Hepatocyte (in vitro differentiated cells): ENCODE measurements around the gene CGB5. TPM values are rescaled to one million over a fixed set of nuclear protein-coding genes. Genes with fewer than 3 reads are reported as not detected.

Experiments used
- DNase-seq: peaks from one replicate; pipeline ENCODE4 v3.0.0-alpha.2; 2016; ENCODE audit warnings: low spot score
- H2AFZ ChIP-seq: fragments of 200-600 bp; sonication (generic); 2 replicates; pipeline ENCODE4 v1.6.0; 2016; ENCODE audit warnings: antibody characterized with exemption, mild to moderate bottlenecking
- H3K27ac ChIP-seq: fragments of 200-600 bp; sonication (generic); 2 replicates; pipeline ENCODE4 v1.5.1; 2016; ENCODE audit warnings: mild to moderate bottlenecking
- H3K27me3 ChIP-seq: fragments of 200-600 bp; sonication (generic); 2 replicates; pipeline ENCODE4 v1.6.1; 2016
- H3K36me3 ChIP-seq: fragments of 200-600 bp; sonication (generic); replicated peaks from 2 replicates; pipeline ENCODE4 v1.5.1; 2016; ENCODE audit warnings: low read depth; ENCODE audit not compliant: insufficient read depth
- H3K4me1 ChIP-seq: fragments of 200-600 bp; sonication (generic); 2 replicates; pipeline ENCODE4 v1.5.1; 2016; ENCODE audit warnings: mild to moderate bottlenecking, moderate library complexity; ENCODE audit not compliant: insufficient read depth
- H3K4me2 ChIP-seq: fragments of 200-600 bp; sonication (generic); 2 replicates; pipeline ENCODE4 v1.6.0; 2016
- H3K4me3 ChIP-seq: fragments of 200-600 bp; sonication (generic); 2 replicates; pipeline ENCODE4 v1.5.1; 2016; ENCODE audit warnings: mild to moderate bottlenecking
- H3K79me2 ChIP-seq: fragments of 200-600 bp; sonication (generic); 2 replicates; pipeline ENCODE4 v1.6.0; 2017; ENCODE audit warnings: mild to moderate bottlenecking
- H3K9me2 ChIP-seq: fragments of 200-600 bp; sonication (generic); replicated peaks from 2 replicates; pipeline ENCODE4 v1.6.0; 2017; ENCODE audit warnings: mild to moderate bottlenecking; ENCODE audit not compliant: insufficient read depth
- H3K9me3 ChIP-seq: fragments of 200-600 bp; sonication (generic); 2 replicates; pipeline ENCODE4 v1.5.1; 2016; ENCODE audit warnings: low read depth, mild to moderate bottlenecking
- H4K20me1 ChIP-seq: fragments of 200-600 bp; sonication (generic); 2 replicates; pipeline ENCODE4 v1.6.0; 2016; ENCODE audit warnings: mild to moderate bottlenecking; ENCODE audit not compliant: insufficient read depth, poor library complexity, severe bottlenecking
- EZH2 ChIP-seq: fragments of 200-600 bp; sonication (generic); IDR thresholded peaks from 2 replicates; pipeline ENCODE4 v1.6.1; 2016; ENCODE audit warnings: antibody characterized with exemption, mild to moderate bottlenecking, borderline replicate concordance
- EZH2phosphoT487 ChIP-seq: fragments of 200-600 bp; sonication (generic); IDR thresholded peaks from one replicate; pipeline ENCODE4 v1.6.1; 2018; ENCODE audit warnings: antibody characterized with exemption, mild to moderate bottlenecking, low read depth, moderate library complexity; ENCODE audit not compliant: unreplicated experiment, severe bottlenecking
- WGBS: methylation state at CpG from one replicate; pipeline ENCODE4 v1.1.6; 2016; ENCODE audit warnings: low lambda C conversion rate; ENCODE audit errors: missing lambda C conversion rate; 5-methylcytosine and 5-hydroxymethylcytosine counted together
- polyA plus RNA-seq: library from polyadenylated mRNA; unstranded; fragments of >200 nt; fragmentation: Nextera tagmentation; extraction: Ambion mirVana; gene quantifications from 2 replicates; pipeline ENCODE4 v1.2.1, GENCODE V29; 2016
- total RNA-seq: library from RNA; depleted of rRNA; stranded (reverse); fragments of >200 nt; gene quantifications from 2 replicates; pipeline ENCODE4 v1.2.3, GENCODE V29; 2014
- TF ChIP-seq, protein P1 (sequence below): fragments of 200-600 bp; sonication (generic); IDR thresholded peaks from 2 replicates; pipeline ENCODE4 v1.5.1; 2016; ENCODE audit warnings: antibody characterized with exemption, mild to moderate bottlenecking; ENCODE audit not compliant: poor library complexity

The CGB5 gene
- total and polyA plus RNA-seq, 2 experiments from 2014 or later: 0.22 to 1.9 TPM

DNA sequence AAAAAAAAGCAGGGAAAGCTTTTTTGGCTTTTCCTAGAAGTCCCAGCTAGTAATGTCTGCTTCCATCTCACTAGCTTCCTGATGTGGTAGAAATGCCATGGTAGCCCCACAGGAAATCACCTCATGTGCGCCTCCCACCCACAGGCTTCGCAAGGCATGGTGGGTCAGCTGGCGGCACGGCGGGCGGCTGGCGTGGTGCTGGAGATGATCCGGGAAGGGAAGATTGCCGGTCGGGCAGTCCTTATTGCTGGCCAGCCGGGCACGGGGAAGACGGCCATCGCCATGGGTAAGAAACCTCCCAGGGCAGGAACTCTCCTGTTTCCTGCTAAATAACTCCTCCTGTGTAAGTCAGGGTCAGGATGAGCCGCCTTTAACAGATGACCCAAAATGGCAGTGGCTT, 39.5 kb upstream of the CGB5 start:
- no peaks in the 10 kb centered on the region for H3K9me3 ChIP-seq
- H3K9me2 ChIP-seq: no peaks in the 10 kb centered on the region
- no peak overlapping the region for H2AFZ ChIP-seq
- no peaks in the 10 kb centered on the region for H3K36me3 ChIP-seq
- WGBS: 99% methylated on average over 15 of the region's 15 CpGs
- H3K27ac ChIP-seq: no peak overlapping the region
- TF ChIP-seq, protein P1, sequence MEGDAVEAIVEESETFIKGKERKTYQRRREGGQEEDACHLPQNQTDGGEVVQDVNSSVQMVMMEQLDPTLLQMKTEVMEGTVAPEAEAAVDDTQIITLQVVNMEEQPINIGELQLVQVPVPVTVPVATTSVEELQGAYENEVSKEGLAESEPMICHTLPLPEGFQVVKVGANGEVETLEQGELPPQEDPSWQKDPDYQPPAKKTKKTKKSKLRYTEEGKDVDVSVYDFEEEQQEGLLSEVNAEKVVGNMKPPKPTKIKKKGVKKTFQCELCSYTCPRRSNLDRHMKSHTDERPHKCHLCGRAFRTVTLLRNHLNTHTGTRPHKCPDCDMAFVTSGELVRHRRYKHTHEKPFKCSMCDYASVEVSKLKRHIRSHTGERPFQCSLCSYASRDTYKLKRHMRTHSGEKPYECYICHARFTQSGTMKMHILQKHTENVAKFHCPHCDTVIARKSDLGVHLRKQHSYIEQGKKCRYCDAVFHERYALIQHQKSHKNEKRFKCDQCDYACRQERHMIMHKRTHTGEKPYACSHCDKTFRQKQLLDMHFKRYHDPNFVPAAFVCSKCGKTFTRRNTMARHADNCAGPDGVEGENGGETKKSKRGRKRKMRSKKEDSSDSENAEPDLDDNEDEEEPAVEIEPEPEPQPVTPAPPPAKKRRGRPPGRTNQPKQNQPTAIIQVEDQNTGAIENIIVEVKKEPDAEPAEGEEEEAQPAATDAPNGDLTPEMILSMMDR: no peak
- TF ChIP-seq EZH2: no peak
- no peak for TF ChIP-seq EZH2phosphoT487
- no peaks in the 10 kb centered on the region for H3K4me1 ChIP-seq
- H3K4me3 ChIP-seq: no peak overlapping the region
- no peak overlapping the region for H3K4me2 ChIP-seq
- H4K20me1 ChIP-seq: no peaks in the 10 kb centered on the region
- peaks cover 2% of the 10 kb centered on the region for H3K79me2 ChIP-seq
- DNase-seq: no peak
- H3K27me3 ChIP-seq: no peaks in the 10 kb centered on the region

DNA sequence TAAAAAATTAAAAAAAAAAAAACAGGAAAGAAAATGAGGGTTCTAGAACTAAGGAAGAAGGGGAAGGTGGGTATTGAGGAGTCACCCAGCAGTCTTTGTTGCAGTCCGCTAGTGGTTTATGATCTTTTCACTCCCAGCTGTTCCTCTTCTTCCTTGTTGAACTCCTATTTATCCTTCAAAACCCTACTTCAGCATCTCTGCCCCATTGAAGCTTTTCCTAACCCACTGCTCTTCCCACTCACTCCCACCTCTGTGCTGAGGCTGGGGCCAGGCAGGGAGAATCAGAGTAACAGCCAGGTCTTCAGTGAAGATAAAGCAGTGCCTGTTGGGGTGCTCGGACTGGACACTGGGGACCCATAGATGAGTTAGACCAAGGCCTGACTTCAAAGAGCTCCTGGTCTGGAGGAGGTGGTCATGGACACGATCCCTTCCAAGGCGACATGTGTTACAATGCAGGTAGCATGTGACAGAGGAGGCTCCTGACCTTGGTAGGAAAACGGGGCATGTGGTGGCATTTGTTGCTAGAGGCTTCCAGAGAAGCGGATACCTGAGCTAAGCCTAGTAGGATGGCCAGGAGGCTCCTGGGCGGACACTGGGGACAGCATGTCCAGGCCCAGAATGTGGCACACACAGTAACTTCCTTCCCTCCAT, 38.6 kb upstream of the CGB5 start:
- no peak for TF ChIP-seq EZH2
- TF ChIP-seq EZH2phosphoT487: no peak
- TF ChIP-seq, protein P1: no peak
- Histone ChIP-seq H3K79me2 (peaks cover 2% of the 10 kb centered on the region), H3K4me3 (no peak overlapping the region), H3K36me3 (no peaks in the 10 kb centered on the region), H3K9me3 (no peaks in the 10 kb centered on the region), H3K9me2 (no peaks in the 10 kb centered on the region), H3K27me3 (no peaks in the 10 kb centered on the region), H4K20me1 (no peaks in the 10 kb centered on the region), H3K4me1 (no peaks in the 10 kb centered on the region), H3K4me2 (no peak overlapping the region), H2AFZ (no peak overlapping the region), H3K27ac (no peak overlapping the region)
- DNase-seq: no peak
- 97% methylated on average over 7 of the region's 7 CpGs for WGBS

DNA sequence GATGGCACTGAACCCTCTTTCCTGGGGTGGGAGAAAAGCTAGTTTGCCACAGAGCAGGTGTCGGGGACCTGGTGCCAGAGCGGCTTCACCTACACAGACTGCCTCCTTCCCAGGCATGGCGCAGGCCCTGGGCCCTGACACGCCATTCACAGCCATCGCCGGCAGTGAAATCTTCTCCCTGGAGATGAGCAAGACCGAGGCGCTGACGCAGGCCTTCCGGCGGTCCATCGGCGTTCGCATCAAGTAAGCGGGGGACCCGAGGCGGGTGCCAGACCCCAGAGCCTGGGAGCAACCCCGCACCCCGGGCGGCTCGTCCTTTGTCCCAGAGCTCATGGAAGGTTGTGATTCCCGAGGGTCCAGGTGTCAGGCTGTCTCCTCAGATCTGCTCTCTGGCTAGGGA, 36.7 kb upstream of the CGB5 start:
- Histone ChIP-seq H3K27me3 (no peaks in the 10 kb centered on the region), H3K4me3 (no peak overlapping the region), H3K79me2 (no peaks in the 10 kb centered on the region), H3K27ac (no peak overlapping the region), H3K9me3 (no peaks in the 10 kb centered on the region), H3K36me3 (no peaks in the 10 kb centered on the region), H4K20me1 (no peaks in the 10 kb centered on the region), H3K9me2 (no peaks in the 10 kb centered on the region), H3K4me2 (no peak overlapping the region), H2AFZ (no peak overlapping the region), H3K4me1 (no peaks in the 10 kb centered on the region)
- 98% methylated on average over 22 of the region's 22 CpGs for WGBS
- no peak for DNase-seq
- TF ChIP-seq EZH2phosphoT487: no peak
- TF ChIP-seq, protein P1: no peak
- no peak for TF ChIP-seq EZH2
